ENCODE measurements around the gene CBY3. TPM values are rescaled to one million over a fixed set of nuclear protein-coding genes. Genes with fewer than 3 reads are reported as not detected.
A peak's percentile ranks its signal among the peaks of the same experiment; 100 is the strongest.
"Not testable (repeated sequence)": the region's sequence is repeated elsewhere in the genome, so short reads cannot be mapped to it uniquely, and the experiment has no call there.

CBY3 gene
- total and polyA plus RNA-seq, 2 of the 13 experiments (the other 11 are each of a cell fraction or from before 2014, with no cell fraction given): not detected

DNA sequence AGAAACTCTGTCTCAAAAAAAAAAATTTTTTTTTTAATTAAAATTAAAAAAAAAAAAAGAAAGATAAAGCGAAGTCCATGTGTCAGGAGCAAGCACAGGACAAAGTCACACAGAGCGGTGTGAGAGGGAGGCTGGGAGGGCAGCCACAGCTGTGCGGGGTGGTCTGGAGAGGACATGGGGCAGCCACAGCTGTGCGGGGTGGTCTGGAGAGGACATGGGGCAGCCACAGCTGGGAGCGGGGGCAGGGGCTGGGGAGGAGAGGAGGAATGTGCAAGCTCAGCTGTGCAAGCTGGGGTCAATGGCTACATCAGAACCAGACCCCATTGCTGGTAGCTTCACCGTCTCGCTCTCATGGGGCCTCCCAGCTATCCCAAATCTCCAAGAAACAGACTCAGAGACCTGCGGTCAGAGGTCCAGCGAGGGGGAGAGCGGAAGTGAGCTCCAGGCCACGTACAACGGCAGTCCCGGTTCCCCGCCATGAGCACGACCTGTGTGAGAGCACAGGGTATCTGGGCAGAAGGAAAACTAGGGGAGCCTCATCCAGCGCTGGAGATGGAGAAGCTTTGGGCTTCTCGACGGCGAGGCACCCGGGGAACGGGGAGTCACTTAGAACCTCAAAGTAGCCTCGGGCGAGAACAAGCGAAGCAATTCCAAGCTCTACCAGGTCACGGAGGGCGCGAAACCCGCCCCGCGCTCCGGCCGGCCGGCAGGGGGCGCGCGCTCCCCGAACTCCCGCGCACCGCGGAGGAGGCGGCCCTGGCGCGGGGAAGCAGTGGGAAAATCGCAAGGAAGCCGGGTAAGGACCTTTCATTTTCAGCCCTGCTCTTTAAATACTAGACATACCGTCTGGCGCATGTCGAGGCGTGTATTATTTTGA lies 23.3 kb downstream of the CBY3 start:
- intact Hi-C loops (cut with micrococcal nuclease; ENCODE audit: unreplicated experiment); POLR2A ChIA-PET: not testable (repeated sequence)

DNA sequence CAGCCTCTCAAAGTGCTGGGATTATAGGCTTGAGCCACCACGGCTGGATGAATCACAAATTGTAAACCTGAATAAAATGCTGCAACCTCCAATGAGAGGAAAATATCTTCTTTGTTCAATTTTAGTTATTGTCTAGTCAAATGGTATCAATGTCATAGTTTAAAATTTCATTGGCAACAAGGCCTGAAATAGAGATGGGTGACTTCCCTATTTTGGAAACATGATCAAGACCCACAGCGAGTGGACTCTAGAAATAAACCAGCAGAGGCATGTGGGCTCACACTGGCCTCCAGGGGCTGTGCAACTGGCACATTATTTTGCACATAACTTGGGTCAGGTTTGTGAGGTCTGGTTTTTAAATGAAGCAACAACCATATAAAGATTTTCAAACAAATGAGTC lies 27.7 kb downstream of the CBY3 start:
- intact Hi-C loops (cut with micrococcal nuclease; ENCODE audit: unreplicated experiment); H3K27ac ChIP-seq (ENCODE audit: extremely low read length, insufficient read depth, low read length); H4K20me1 ChIP-seq (ENCODE audit: insufficient read depth, low read length); H3K4me3 ChIP-seq (replicated peaks in 1 of 3; ENCODE audit: insufficient read depth in 1 of 3, low read depth in 2 of 3, low read length in 3 of 3); FAIRE-seq; BruUV-seq (replicated peaks); ATAC-seq; H3K9ac ChIP-seq (ENCODE audit: insufficient read depth, low read depth, low read length); CTCF ChIA-PET (ENCODE audit: low intra/inter-chr PET ratio, low total read pairs); H3K36me3 ChIP-seq (replicated peaks in 1 of 2; ENCODE audit: control insufficient read depth in 1 of 2, insufficient read depth in 2 of 2, low read length in 2 of 2); H3K79me2 ChIP-seq (ENCODE audit: insufficient read depth, low read length); H3K27me3 ChIP-seq (ENCODE audit: control insufficient read depth in 1 of 2, insufficient read depth in 2 of 2, low read length in 2 of 2); DNase-seq (ENCODE audit: low spot score); in situ Hi-C loops (cut with HindIII; ENCODE audit: extremely low pct_ligation_motif_present, low pct_unique_long_range_greater_than_20kb); H3K4me2 ChIP-seq (ENCODE audit: low read depth, low read length); H2AFZ ChIP-seq (ENCODE audit: low read length); H3K4me1 ChIP-seq (ENCODE audit: insufficient read depth, low read length); H3K9me3 ChIP-seq (ENCODE audit: low read length): not testable (repeated sequence)
- 18% methylated on average over 2 of the region's 2 CpGs for WGBS (ENCODE audit: low lambda C conversion rate)
- POLR2A ChIA-PET: interaction anchor here (0.7 kb wide), 1 partner anchor 201 kb away, joined by 3 read pairs; no protein-coding TSS in a partner anchor

More for the DNA sequence above, 23.3 kb downstream of the CBY3 start:
- H3K9ac ChIP-seq (ENCODE audit: insufficient read depth, low read depth, low read length); H3K27ac ChIP-seq (ENCODE audit: extremely low read length, insufficient read depth, low read length); H2AFZ ChIP-seq (ENCODE audit: low read length); H4K20me1 ChIP-seq (ENCODE audit: insufficient read depth, low read length); H3K36me3 ChIP-seq (replicated peaks in 1 of 2; ENCODE audit: control insufficient read depth in 1 of 2, insufficient read depth in 2 of 2, low read length in 2 of 2); in situ Hi-C loops (cut with HindIII; ENCODE audit: extremely low pct_ligation_motif_present, low pct_unique_long_range_greater_than_20kb); CTCF ChIA-PET (ENCODE audit: low intra/inter-chr PET ratio, low total read pairs); DNase-seq (ENCODE audit: low spot score); H3K4me1 ChIP-seq (ENCODE audit: insufficient read depth, low read length); H3K79me2 ChIP-seq (ENCODE audit: insufficient read depth, low read length); H3K9me3 ChIP-seq (ENCODE audit: low read length); H3K27me3 ChIP-seq (ENCODE audit: control insufficient read depth in 1 of 2, insufficient read depth in 2 of 2, low read length in 2 of 2): not testable (repeated sequence)
- Histone ChIP-seq H3K4me2 (ENCODE audit: low read depth, low read length) (0 out of 2 replicates have a peak overlapping the region, but pooled peaks have one; percentile 51), H3K4me3 (replicated peaks in 1 of 3; ENCODE audit: insufficient read depth in 1 of 3, low read depth in 2 of 3, low read length in 3 of 3) (peak overlapping the region in 2 of 3 experiments; percentile 37 to 42; a peak in 1 of 6 replicates)
- peak; percentile 24; the same call in 1 of the 2 replicates for TF ChIP-seq ZFY (CRISPR knock-in tag; IDR thresholded peaks at IDR 0.05)
- TF ChIP-seq MYC (CRISPR knock-in tag; IDR thresholded peaks at IDR 0.05; ENCODE audit: borderline replicate concordance): peak; percentile 26; the same call in 1 of the 2 replicates
- 0 out of 2 replicates have a peak, but pooled peaks have one; percentile 20 for TF ChIP-seq PHF8 (CRISPR knock-in tag; IDR thresholded peaks at IDR 0.05)
- TF ChIP-seq GABPB1 (CRISPR knock-in tag; IDR thresholded peaks at IDR 0.05): peak; percentile 64
- TF ChIP-seq GATAD1 (CRISPR knock-in tag; IDR thresholded peaks at IDR 0.05): 0 out of 2 replicates have a peak, but pooled peaks have one; percentile 21
- 0 out of 2 replicates have a peak, but pooled peaks have one; percentile 22 for TF ChIP-seq ZNF777 (CRISPR knock-in tag; IDR thresholded peaks at IDR 0.05)
- TF ChIP-seq ETV5 (CRISPR knock-in tag; IDR thresholded peaks at IDR 0.05; ENCODE audit: borderline replicate concordance): 0 out of 2 replicates have a peak, but pooled peaks have one; percentile 25
- TSS peak; percentile 95 for BruUV-seq (replicated peaks)
- FAIRE-seq (peak; percentile 79), ATAC-seq (peak; percentile 95)
- 16% methylated on average over 13 of the region's 50 CpGs for WGBS (ENCODE audit: low lambda C conversion rate)

DNA sequence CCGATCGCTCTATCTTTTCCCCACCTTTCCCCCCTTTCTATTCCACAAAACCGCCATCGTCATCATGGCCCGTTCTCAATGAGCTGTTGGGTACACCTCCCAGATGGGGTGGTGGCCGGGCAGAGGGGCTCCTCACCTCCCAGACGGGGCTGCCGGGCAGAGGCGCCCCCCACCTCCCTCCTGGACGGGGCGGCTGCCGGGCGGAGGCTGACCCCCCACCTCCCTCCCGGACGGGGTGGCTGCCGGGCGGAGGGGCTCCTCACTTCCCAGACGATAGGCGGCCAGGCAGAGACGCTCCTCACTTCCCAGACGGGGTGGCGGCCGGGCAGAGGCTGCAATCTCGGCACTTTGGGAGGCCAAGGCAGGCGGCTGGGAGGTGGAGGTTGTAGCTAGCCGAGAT lies 30.6 kb downstream of the CBY3 start:
- H3K4me3 ChIP-seq (replicated peaks in 1 of 3; ENCODE audit: insufficient read depth in 1 of 3, low read depth in 2 of 3, low read length in 3 of 3); H4K20me1 ChIP-seq (ENCODE audit: insufficient read depth, low read length); in situ Hi-C loops (cut with HindIII; ENCODE audit: extremely low pct_ligation_motif_present, low pct_unique_long_range_greater_than_20kb); H3K4me1 ChIP-seq (ENCODE audit: insufficient read depth, low read length); CTCF ChIA-PET (ENCODE audit: low intra/inter-chr PET ratio, low total read pairs); H3K9me3 ChIP-seq (ENCODE audit: low read length); H2AFZ ChIP-seq (ENCODE audit: low read length); POLR2A ChIA-PET; ATAC-seq; H3K36me3 ChIP-seq (replicated peaks in 1 of 2; ENCODE audit: control insufficient read depth in 1 of 2, insufficient read depth in 2 of 2, low read length in 2 of 2); FAIRE-seq; H3K27ac ChIP-seq (ENCODE audit: extremely low read length, insufficient read depth, low read length); H3K79me2 ChIP-seq (ENCODE audit: insufficient read depth, low read length); H3K4me2 ChIP-seq (ENCODE audit: low read depth, low read length); H3K9ac ChIP-seq (ENCODE audit: insufficient read depth, low read depth, low read length); intact Hi-C loops (cut with micrococcal nuclease; ENCODE audit: unreplicated experiment); DNase-seq (ENCODE audit: low spot score); BruUV-seq (replicated peaks): not testable (repeated sequence)
- H3K27me3 ChIP-seq (ENCODE audit: control insufficient read depth in 1 of 2, insufficient read depth in 2 of 2, low read length in 2 of 2): peaks cover 5 to 16% of the 10 kb centered on the region in 2 experiments; a peak in 4 of 5 replicates
- 82% methylated on average over 20 of the region's 26 CpGs for WGBS (ENCODE audit: low lambda C conversion rate)

Data from HepG2 (cell line).